Keratinocyte (primary cell): ENCODE data around the gene DENND1A. TPM values are rescaled to one million over a fixed set of nuclear protein-coding genes. Genes with fewer than 3 reads are reported as not detected.

Experiments used
- DNase-seq: peaks from one replicate; pipeline ENCODE4 v3.0.0-alpha.2; 2011; ENCODE audit warnings: low read depth, missing footprints, low spot score
- FAIRE-seq: peaks from 2 replicates; lab custom pipeline; 2011; peaks lifted over from hg19 to GRCh38; lab: Jason Lieb, UNC
- H2AFZ ChIP-seq: 2 replicates; pipeline ENCODE4 v1.6.0; 2012; ENCODE audit warnings: low read length, control low read depth, inconsistent platforms; ENCODE audit not compliant: control insufficient read depth
- H3K27ac ChIP-seq: 2 replicates; pipeline ENCODE4 v1.5.1; 2011; ENCODE audit warnings: low read length; ENCODE audit not compliant: control insufficient read depth, insufficient read depth
- H3K27me3 ChIP-seq: 3 replicates; pipeline ENCODE4 v1.6.0; 2011; ENCODE audit warnings: low read length; ENCODE audit not compliant: control insufficient read depth, insufficient read depth; ENCODE audit errors: extremely low read depth
- H3K36me3 ChIP-seq, 2 experiments: 2 replicates in 1 of 2; 3 replicates in 1 of 2; pipeline ENCODE4 v1.5.1; 2011; ENCODE audit warnings: low read length in 2 of 2, mild to moderate bottlenecking in 1 of 2; ENCODE audit not compliant: control insufficient read depth in 2 of 2, insufficient read depth in 2 of 2; ENCODE audit errors: extremely low read depth in 1 of 2
- H3K4me1 ChIP-seq: 3 replicates; pipeline ENCODE4 v1.5.1; 2011; ENCODE audit warnings: low read length; ENCODE audit not compliant: control insufficient read depth, insufficient read depth; ENCODE audit errors: extremely low read depth
- H3K4me2 ChIP-seq: 3 replicates; pipeline ENCODE4 v1.6.0; 2011; ENCODE audit warnings: low read depth, low read length; ENCODE audit not compliant: control insufficient read depth, insufficient read depth; ENCODE audit errors: extremely low read depth
- H3K4me3 ChIP-seq, 3 experiments: fragments of 200-600 bp in 1 of 3; sonication (generic) in 1 of 3; 2 replicates in 2 of 3; 3 replicates in 1 of 3; pipeline ENCODE4 v1.5.1; 2011 to 2016; ENCODE audit warnings: low read length in 3 of 3, mild to moderate bottlenecking in 3 of 3, control low read depth in 2 of 3, inconsistent platforms in 1 of 3, low read depth in 1 of 3, mixed read lengths in 1 of 3, mixed run types in 1 of 3, moderate library complexity in 1 of 3; ENCODE audit not compliant: control insufficient read depth in 2 of 3, insufficient read depth in 2 of 3; ENCODE audit errors: extremely low read depth in 1 of 3
- H3K79me2 ChIP-seq: 2 replicates; pipeline ENCODE4 v1.6.0; 2012; ENCODE audit warnings: low read length; ENCODE audit not compliant: control insufficient read depth, insufficient read depth
- H3K9ac ChIP-seq: 3 replicates; pipeline ENCODE4 v1.6.0; 2011; ENCODE audit warnings: low read length; ENCODE audit not compliant: control insufficient read depth, insufficient read depth; ENCODE audit errors: extremely low read depth
- H3K9me1 ChIP-seq: 3 replicates; pipeline ENCODE4 v1.6.0; 2011; ENCODE audit warnings: low read length; ENCODE audit not compliant: control insufficient read depth, insufficient read depth; ENCODE audit errors: extremely low read depth
- H3K9me3 ChIP-seq: 2 replicates; pipeline ENCODE4 v1.5.1; 2012; ENCODE audit warnings: low read depth, low read length; ENCODE audit not compliant: control insufficient read depth
- H4K20me1 ChIP-seq: 3 replicates; pipeline ENCODE4 v1.6.0; 2011; ENCODE audit warnings: low read length; ENCODE audit not compliant: control insufficient read depth, insufficient read depth; ENCODE audit errors: extremely low read depth
- EZH2 ChIP-seq: IDR thresholded peaks from one replicate; pipeline ENCODE4 v1.6.1; 2012; ENCODE audit warnings: inconsistent platforms, mild to moderate bottlenecking, low read length, moderate library complexity
- dilution Hi-C: fragments of 300-500 bp; cut with MboI; formaldehyde crosslinking; loops from one replicate; pipeline ENCODE4 v1.7.0; 2020; ENCODE audit warnings: low sequenced_read_pairs; ENCODE audit not compliant: extremely low pct_ligation_motif_present
- polyA plus RNA-seq, 5 experiments: library from polyadenylated mRNA; depleted of rRNA in 3 of 5; stranded (reverse) in 3 of 5; stranded (forward) in 1 of 5; unstranded in 1 of 5; fragments of >200 nt; gene quantifications; 1 replicate in 1 of 5; 2 replicates in 3 of 5; 3 replicates in 1 of 5; pipeline versions ENCODE4 v1.2.1 to v1.2.3, GENCODE V29; 2011 to 2012; ENCODE audit warnings: missing spikeins in 2 of 5, low read depth in 1 of 5, low replicate concordance in 1 of 5
- TF ChIP-seq, protein P1 (sequence below), 3 experiments: IDR thresholded peaks in 1 of 3; conservative IDR thresholded peaks in 1 of 3; optimal IDR thresholded peaks in 1 of 3; 2 replicates in 2 of 3; 3 replicates in 1 of 3; pipeline versions ENCODE3 to v1.5.1; 2011; ENCODE audit warnings: low read length in 3 of 3, mild to moderate bottlenecking in 3 of 3, moderate library complexity in 2 of 3, control low read depth in 1 of 3, inconsistent platforms in 1 of 3; ENCODE audit not compliant: insufficient read depth in 2 of 3; ENCODE audit errors: extremely low read depth in 1 of 3

The DENND1A gene
- polyA plus RNA-seq, 1 donor (not counting 4 experiments of a cell fraction or from before 2014, with no cell fraction given), result 13.0 TPM

DNA sequence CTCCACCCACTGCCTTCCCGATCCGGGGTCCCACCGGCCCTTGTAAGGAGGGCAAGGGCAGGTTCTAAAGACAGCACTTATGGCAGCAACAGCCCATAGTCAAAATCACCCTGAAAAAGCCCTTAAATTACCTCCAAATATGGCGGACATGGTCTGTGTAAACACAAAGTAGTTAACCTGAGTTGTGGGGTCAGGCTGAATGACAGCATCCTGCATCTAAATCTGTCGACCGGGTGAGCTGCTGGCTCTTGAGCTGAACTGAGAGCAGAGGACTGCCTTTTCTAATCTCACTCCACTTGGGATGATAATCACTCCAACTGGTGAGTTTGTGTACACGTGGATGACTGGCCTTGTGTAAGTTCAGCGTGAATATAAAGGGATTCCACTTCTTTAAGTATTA lies 249.6 kb downstream of the DENND1A start:
- Histone ChIP-seq H3K4me3 (no peak overlapping the region), H3K27ac (no peak overlapping the region), H4K20me1 (no peaks in the 10 kb centered on the region), H3K27me3 (no peaks in the 10 kb centered on the region), H3K4me1 (no peaks in the 10 kb centered on the region), H3K4me2 (no peak overlapping the region), H3K36me3 (no peaks in the 10 kb centered on the region), H2AFZ (no peak overlapping the region), H3K9me3 (no peaks in the 10 kb centered on the region), H3K9ac (no peak overlapping the region), H3K9me1 (no peaks in the 10 kb centered on the region), H3K79me2 (no peaks in the 10 kb centered on the region)
- DNase-seq, result no peak
- no peak for FAIRE-seq
- no peak for TF ChIP-seq EZH2
- TF ChIP-seq, protein P1, sequence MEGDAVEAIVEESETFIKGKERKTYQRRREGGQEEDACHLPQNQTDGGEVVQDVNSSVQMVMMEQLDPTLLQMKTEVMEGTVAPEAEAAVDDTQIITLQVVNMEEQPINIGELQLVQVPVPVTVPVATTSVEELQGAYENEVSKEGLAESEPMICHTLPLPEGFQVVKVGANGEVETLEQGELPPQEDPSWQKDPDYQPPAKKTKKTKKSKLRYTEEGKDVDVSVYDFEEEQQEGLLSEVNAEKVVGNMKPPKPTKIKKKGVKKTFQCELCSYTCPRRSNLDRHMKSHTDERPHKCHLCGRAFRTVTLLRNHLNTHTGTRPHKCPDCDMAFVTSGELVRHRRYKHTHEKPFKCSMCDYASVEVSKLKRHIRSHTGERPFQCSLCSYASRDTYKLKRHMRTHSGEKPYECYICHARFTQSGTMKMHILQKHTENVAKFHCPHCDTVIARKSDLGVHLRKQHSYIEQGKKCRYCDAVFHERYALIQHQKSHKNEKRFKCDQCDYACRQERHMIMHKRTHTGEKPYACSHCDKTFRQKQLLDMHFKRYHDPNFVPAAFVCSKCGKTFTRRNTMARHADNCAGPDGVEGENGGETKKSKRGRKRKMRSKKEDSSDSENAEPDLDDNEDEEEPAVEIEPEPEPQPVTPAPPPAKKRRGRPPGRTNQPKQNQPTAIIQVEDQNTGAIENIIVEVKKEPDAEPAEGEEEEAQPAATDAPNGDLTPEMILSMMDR (optimal IDR thresholded peaks at IDR 0.05 in 1 of 3, IDR thresholded peaks at IDR 0.05 in 1 of 3, conservative IDR thresholded peaks at IDR 0.05 in 1 of 3; ENCODE audit: extremely low read depth in 1 of 3, insufficient read depth in 2 of 3, low read length in 3 of 3), result no peak
- dilution Hi-C loops, result no loop called here

DNA sequence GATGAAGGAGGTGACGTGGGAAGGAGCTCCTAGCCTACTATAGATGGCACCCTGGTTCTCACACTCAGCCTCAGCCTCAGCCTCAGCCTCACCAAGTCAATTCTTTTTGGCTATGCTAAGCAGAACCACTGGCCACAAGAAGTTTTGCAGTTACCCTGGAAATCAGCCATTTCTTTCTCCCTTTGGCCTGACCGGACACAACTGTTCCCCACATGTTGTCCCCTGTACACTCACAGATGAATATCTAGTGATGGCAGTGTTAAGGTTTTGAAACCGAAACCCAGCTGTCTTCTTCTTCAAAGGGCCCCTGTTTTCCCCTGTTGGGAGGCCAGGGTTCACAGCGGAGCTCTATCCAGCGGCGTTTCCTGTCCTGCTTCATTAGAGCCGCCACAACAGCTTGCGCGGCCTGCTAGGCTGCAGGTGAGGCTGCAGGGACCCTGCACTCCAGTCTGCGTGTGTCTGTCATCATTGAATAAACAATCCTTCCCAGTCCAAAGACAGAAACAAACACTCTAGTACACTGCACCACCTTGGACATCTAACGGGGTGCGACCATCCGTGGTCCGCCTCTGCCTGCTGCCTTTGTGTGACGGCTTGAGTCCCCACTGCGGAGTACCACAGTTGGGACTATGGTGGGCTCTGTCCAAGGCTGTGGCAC lies 250.5 kb downstream of the DENND1A start:
- DNase-seq (no peak), FAIRE-seq (no peak)
- Histone ChIP-seq H3K4me2 (no peak overlapping the region), H3K27me3 (no peaks in the 10 kb centered on the region), H3K27ac (no peak overlapping the region), H2AFZ (no peak overlapping the region), H3K36me3 (no peaks in the 10 kb centered on the region), H3K4me3 (no peak overlapping the region), H3K9me1 (no peaks in the 10 kb centered on the region), H3K9me3 (no peaks in the 10 kb centered on the region), H3K79me2 (no peaks in the 10 kb centered on the region), H4K20me1 (no peaks in the 10 kb centered on the region), H3K4me1 (no peaks in the 10 kb centered on the region), H3K9ac (no peak overlapping the region)
- TF ChIP-seq, protein P1 (optimal IDR thresholded peaks at IDR 0.05 in 1 of 3, IDR thresholded peaks at IDR 0.05 in 1 of 3, conservative IDR thresholded peaks at IDR 0.05 in 1 of 3; ENCODE audit: extremely low read depth in 1 of 3, insufficient read depth in 2 of 3, low read length in 3 of 3), result no peak
- TF ChIP-seq EZH2, result no peak
- dilution Hi-C loops, result no loop called here
